ENCODE measurements around the gene SIVA1.
A peak's percentile ranks its signal among the peaks of the same experiment; 100 is the strongest.

The SIVA1 gene, protein sequence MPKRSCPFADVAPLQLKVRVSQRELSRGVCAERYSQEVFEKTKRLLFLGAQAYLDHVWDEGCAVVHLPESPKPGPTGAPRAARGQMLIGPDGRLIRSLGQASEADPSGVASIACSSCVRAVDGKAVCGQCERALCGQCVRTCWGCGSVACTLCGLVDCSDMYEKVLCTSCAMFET

DNA sequence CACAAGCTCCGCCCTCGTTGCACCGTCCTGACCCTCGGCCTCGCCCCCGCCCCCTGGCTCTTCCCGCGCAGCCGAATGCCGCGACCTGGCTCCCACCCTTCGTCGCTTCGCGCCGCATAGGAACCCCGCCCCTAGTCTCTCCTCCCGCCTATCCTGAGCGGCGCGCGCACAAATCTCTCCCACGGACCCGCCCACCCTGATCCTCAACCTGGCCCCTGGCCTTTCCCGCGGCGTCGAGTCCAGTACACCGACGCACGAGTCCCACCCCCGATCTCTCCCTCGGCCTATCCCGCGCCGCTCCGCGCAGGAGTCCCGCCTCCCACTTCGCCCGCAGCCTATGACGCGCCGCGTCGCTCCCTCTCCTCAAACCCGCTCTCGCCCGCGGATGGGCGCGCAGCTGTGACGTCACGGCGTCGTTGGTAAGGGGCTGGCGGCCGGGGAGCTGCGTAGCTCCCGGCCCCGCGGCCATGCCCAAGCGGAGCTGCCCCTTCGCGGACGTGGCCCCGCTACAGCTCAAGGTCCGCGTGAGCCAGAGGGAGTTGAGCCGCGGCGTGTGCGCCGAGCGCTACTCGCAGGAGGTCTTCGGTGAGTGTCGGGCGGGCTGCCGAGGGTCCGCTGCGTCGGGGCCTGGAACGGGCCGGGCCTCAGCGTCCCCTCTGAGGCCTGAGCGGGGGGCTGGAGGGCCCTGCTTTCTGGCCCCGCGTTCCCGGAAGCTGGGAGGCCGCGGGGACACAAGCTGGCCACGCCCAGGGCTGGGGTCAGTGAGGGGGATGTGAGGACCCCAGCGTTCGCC lies at the start of gene SIVA1:
TSS of gene SIVA1 (plus strand) at position 413 of the 793 bp plus-strand sequence. CDS start at position 468, 55 bp downstream.
- DNase-seq (ENCODE audit: low spot score in 2 of 2): peak; percentile 99 to 100
- H3K4me1 ChIP-seq: peaks cover 16% of the 10 kb centered on the region
- no peaks in the 10 kb centered on the region for H3K27me3 ChIP-seq (ENCODE audit: low read depth)
- H3K36me3 ChIP-seq (replicated peaks): peaks cover 35% of the 10 kb centered on the region
- H3K9me3 ChIP-seq: no peaks in the 10 kb centered on the region; the same call in 1 of the 2 replicates
- in situ Hi-C loops (cut with MboI; ENCODE audit: low sequenced_read_pairs): no loop called here
- peak within 1 kb of the TSS; percentile 100 for H3K4me3 ChIP-seq

DNA sequence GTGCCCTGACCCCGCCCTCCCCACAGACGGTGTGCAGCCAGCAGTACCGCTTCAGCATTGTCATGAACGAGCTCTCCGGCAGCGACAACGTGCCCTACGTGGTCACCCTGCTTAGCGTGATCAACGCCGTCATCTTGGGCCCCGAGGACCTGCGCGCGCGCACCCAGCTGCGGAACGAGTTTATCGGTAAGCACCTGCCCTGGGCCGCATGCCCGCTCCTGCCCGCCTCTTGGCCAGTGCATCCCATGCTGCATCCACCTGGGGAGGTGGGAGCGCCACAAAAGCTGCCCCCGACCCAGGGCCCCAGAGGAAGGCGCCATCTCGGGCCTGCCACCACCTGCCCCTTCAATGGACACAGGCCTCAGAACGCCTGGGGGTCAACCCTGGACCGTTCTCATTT lies 49.7 kb upstream of the SIVA1 start:
- in situ Hi-C loops (cut with MboI; ENCODE audit: low sequenced_read_pairs): no loop called here
- Histone ChIP-seq H3K4me1 (no peaks in the 10 kb centered on the region), H3K36me3 (replicated peaks) (peaks cover 24% of the 10 kb centered on the region), H3K27me3 (ENCODE audit: low read depth) (no peaks in the 10 kb centered on the region), H3K4me3 (no peak overlapping the region), H3K9me3 (no peaks in the 10 kb centered on the region)
- DNase-seq (ENCODE audit: low spot score in 2 of 2): no peak

DNA sequence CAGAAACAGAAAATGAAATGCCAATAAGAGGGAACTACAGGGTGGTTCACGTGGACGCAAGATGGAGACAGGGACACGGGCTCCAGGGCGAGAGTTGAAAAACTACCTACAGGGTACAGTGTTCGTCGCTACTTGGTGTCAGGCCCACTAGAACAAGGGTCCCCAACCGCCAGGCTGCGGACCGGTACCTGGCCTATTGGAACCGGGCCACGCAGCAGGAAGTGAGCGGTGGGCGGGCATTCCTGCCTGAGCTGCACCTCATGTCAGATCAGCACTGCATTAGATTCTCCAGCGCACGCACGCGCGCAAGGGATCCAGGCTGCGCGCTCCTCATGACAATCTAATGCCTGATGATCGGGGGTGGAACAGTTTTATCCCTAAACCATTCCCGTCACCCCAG lies 48.7 kb upstream of the SIVA1 start:
- H3K36me3 ChIP-seq (replicated peaks): peaks cover 28% of the 10 kb centered on the region
- in situ Hi-C loops (cut with MboI; ENCODE audit: low sequenced_read_pairs): no loop called here

DNA sequence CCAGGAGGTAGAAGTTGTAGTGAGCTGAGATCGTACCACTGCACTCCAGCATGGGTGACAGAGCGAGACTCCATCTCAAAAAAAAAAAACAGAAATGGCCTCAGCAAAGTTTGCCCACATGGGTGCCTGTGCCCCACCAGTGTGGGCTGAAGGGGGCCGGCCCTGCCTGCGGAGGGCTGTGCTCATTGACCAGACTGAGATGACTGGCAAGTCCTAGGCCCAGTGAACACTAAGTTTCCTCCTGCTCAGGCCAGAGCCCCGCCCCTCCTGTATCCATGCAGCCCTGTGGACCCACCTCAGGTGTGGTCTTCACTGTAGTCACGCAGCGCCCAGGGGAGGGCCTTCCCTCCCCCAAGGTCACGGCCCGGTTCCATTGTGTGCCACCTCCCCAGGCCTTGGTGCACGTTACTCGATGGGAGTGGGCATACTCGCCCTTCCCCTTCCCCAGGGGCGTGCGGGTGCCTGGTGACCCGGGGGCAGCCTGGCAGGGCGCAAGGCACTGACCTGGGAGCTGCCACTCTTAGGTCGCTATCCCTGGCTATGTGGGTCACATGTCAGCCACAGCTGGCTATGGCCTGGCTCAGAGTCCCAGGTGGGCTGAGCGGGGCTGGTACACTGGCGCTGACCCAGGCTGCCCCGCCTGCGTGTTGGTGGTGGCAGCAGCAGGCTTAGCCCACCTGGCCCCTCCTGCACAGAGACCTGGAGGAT lies 47.5 kb upstream of the SIVA1 start:
- DNase-seq (ENCODE audit: low spot score in 2 of 2): no peak
- in situ Hi-C loops (cut with MboI; ENCODE audit: low sequenced_read_pairs): no loop called here

More for the DNA sequence above, 48.7 kb upstream of the SIVA1 start:
- Histone ChIP-seq H3K4me1 (no peaks in the 10 kb centered on the region), H3K4me3 (no peak overlapping the region), H3K9me3 (no peaks in the 10 kb centered on the region), H3K27me3 (ENCODE audit: low read depth) (no peaks in the 10 kb centered on the region)
- DNase-seq (ENCODE audit: low spot score in 2 of 2): no peak

DNA sequence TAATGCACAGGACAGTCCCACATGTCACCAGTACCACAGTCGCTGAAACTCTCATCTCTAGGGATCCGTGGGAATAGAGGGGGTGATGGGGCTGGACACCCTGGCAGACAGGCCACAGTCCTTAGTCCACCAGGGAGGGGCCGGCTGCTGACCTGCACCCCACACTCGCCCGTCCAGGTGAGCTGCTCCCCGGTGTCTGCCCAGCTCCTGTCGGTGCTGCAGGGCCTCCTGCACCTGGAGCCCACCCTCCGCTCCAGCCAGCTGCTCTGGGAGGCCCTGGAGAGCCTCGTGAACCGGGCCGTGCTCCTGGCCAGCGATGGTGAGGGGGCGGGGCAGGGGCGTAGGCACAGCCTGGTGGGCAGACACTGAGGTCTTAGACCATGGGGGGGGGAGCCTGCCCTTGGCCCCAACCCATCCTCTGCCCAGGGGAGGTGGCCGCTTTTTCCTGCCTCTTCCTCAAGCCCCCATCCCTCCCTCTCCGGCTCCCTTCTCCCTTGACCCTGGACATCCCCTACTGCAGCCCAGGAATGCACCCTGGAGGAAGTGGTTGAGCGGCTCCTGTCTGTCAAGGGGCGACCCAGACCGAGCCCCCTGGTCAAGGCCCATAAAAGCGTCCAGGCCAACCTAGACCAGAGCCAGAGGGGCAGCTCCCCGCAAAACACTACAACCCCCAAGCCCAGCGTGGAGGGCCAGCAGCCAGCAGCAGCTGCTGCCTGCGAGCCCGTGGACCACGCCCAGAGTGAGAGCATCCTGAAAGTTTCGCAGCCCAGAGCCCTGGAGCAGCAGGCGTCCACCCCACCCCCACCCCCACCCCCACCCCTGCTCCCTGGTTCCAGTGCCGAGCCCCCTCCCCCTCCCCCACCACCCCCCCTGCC lies 46.0 kb upstream of the SIVA1 start:
- H3K36me3 ChIP-seq (replicated peaks): peaks cover 47% of the 10 kb centered on the region
- no peaks in the 10 kb centered on the region for H3K4me1 ChIP-seq

More for the DNA sequence above, 47.5 kb upstream of the SIVA1 start:
- Histone ChIP-seq H3K4me3 (no peak overlapping the region), H3K27me3 (ENCODE audit: low read depth) (no peaks in the 10 kb centered on the region), H3K4me1 (no peaks in the 10 kb centered on the region), H3K36me3 (replicated peaks) (peaks cover 35% of the 10 kb centered on the region), H3K9me3 (no peaks in the 10 kb centered on the region)

GRCh38 chr14:104707608-104708595 lies 45.0 kb upstream of the SIVA1 start:
- no peaks in the 10 kb centered on the region for H3K9me3 ChIP-seq
- in situ Hi-C loops (cut with MboI; ENCODE audit: low sequenced_read_pairs): no loop called here
- H3K27me3 ChIP-seq (ENCODE audit: low read depth): no peaks in the 10 kb centered on the region
- peaks cover 51% of the 10 kb centered on the region for H3K36me3 ChIP-seq (replicated peaks)
- H3K4me1 ChIP-seq: no peaks in the 10 kb centered on the region
- DNase-seq (ENCODE audit: low spot score in 2 of 2): no peak
- no peak overlapping the region for H3K4me3 ChIP-seq

More for the DNA sequence above, 46.0 kb upstream of the SIVA1 start:
- no peak for DNase-seq (ENCODE audit: low spot score in 2 of 2)
- in situ Hi-C loops (cut with MboI; ENCODE audit: low sequenced_read_pairs): no loop called here
- H3K9me3 ChIP-seq: no peaks in the 10 kb centered on the region
- no peaks in the 10 kb centered on the region for H3K27me3 ChIP-seq (ENCODE audit: low read depth)
- H3K4me3 ChIP-seq: no peak overlapping the region

DNA sequence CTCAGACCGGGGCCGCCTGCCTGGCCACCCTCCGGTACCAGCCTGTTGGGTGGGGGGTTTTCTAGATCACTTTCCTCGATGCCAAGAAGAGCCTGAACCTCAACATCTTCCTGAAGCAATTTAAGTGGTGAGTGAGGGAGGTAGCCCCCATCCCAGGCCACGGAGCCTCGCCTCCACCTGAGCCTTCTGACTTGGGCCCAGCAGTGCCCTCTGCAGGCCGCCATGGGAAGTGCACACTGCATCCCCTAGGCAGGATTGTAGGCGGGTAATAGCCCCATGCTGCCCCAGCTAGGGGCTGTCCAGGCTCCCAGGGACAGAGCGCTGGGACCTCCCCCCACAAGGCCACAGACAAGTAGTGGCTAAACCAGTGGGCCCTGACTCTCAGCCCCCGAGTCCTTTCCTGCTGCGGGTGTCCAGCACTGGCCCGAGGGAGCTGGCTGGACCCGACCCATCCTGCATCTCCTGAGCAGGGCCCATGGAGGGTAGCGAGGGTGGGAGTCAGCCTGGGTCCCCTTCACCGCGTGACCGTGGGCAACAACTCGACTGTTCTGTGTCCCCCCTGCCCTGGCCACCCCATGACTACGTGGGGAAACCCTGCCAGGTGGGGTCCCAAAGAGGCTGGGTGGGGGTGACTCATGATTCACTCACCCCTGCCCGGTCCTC lies 44.2 kb upstream of the SIVA1 start:
- in situ Hi-C loops (cut with MboI; ENCODE audit: low sequenced_read_pairs): no loop called here

GRCh38 chr14:104709387-104710039 lies 43.4 kb upstream of the SIVA1 start:
- peaks cover 41% of the 10 kb centered on the region for H3K36me3 ChIP-seq (replicated peaks)
- no peak overlapping the region for H3K4me3 ChIP-seq
- H3K4me1 ChIP-seq: no peaks in the 10 kb centered on the region
- H3K9me3 ChIP-seq: no peaks in the 10 kb centered on the region
- in situ Hi-C loops (cut with MboI; ENCODE audit: low sequenced_read_pairs): no loop called here
- DNase-seq (ENCODE audit: low spot score in 2 of 2): no peak
- H3K27me3 ChIP-seq (ENCODE audit: low read depth): no peaks in the 10 kb centered on the region

More for the DNA sequence above, 44.2 kb upstream of the SIVA1 start:
- H3K36me3 ChIP-seq (replicated peaks): peaks cover 49% of the 10 kb centered on the region
- H3K9me3 ChIP-seq: no peaks in the 10 kb centered on the region
- no peaks in the 10 kb centered on the region for H3K27me3 ChIP-seq (ENCODE audit: low read depth)
- H3K4me1 ChIP-seq: no peaks in the 10 kb centered on the region
- DNase-seq (ENCODE audit: low spot score in 2 of 2): peak; percentile 31 to 83
- no peak overlapping the region for H3K4me3 ChIP-seq

GRCh38 chr14:104710071-104710735 lies 42.7 kb upstream of the SIVA1 start:
- Histone ChIP-seq H3K4me3 (no peak overlapping the region), H3K36me3 (replicated peaks) (peaks cover 36% of the 10 kb centered on the region), H3K4me1 (no peaks in the 10 kb centered on the region), H3K9me3 (no peaks in the 10 kb centered on the region), H3K27me3 (ENCODE audit: low read depth) (no peaks in the 10 kb centered on the region)
- no peak for DNase-seq (ENCODE audit: low spot score in 2 of 2)
- in situ Hi-C loops (cut with MboI; ENCODE audit: low sequenced_read_pairs): no loop called here

- Histone ChIP-seq H3K4me1 (no peaks in the 10 kb centered on the region), H3K36me3 (replicated peaks) (peaks cover 36% of the 10 kb centered on the region), H3K27me3 (ENCODE audit: low read depth) (no peaks in the 10 kb centered on the region), H3K4me3 (no peak overlapping the region), H3K9me3 (no peaks in the 10 kb centered on the region)
- no peak for DNase-seq (ENCODE audit: low spot score in 2 of 2)
- in situ Hi-C loops (cut with MboI; ENCODE audit: low sequenced_read_pairs): no loop called here
Observed at GRCh38 chr14:104712881-104713734, 39.8 kb upstream of the SIVA1 start.

GRCh38 chr14:104714066-104714465 lies 38.9 kb upstream of the SIVA1 start:
- Histone ChIP-seq H3K4me3 (no peak overlapping the region), H3K36me3 (replicated peaks) (peaks cover 34% of the 10 kb centered on the region), H3K9me3 (no peaks in the 10 kb centered on the region), H3K27me3 (ENCODE audit: low read depth) (no peaks in the 10 kb centered on the region), H3K4me1 (no peaks in the 10 kb centered on the region)
- DNase-seq (ENCODE audit: low spot score in 2 of 2): no peak
- in situ Hi-C loops (cut with MboI; ENCODE audit: low sequenced_read_pairs): no loop called here
